ENCODE data around the gene SOCS7.
"Not testable (repeated sequence)": the region's sequence is repeated elsewhere in the genome, so short reads cannot be mapped to it uniquely, and the experiment has no call there.

Gene SOCS7

DNA sequence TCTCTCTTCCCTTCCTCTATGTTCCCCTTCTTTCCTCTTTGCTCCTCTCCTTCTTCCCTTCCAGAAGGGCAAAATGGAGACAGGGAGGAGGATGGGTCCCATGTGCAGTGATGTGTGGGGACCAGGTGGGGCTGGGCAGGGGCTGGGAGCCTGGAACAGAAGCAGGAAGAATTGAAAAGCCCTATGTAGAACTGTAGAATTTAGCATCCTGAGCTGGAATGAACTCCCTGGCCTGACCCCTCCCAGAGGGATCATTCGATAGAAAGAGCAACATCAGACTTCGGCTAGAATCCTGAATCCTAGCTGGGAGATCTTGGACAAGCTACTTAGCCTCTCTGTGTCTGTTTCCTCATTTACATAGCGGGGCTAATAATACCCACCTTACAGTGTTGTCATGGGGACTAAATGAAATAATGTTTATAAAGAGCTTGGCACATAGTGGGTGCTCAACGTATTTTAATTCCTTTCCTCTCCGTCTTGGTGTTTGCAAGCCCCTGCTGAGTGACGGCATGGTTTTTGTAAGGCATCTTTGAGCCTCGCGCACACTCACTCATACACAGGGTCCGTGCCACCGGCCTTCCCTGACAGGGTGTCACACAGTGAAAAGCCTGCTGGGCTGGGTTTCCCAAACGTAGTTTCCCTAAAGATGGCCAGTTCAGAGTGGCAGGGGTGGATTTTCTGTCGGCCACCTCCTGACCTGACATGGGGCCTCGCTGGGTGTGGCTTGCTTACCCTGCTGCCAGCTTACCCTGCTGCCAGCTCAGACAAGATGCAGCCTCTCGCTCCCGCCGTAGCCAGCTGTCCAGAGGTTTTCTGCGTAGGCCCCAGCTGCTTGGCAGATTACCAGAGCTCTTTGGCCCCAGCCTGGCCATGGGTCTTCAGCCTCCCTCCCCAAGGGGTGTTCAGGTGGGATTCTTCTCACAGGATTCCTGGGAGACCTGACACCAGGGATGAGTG lies 70.5 kb downstream of the SOCS7 start:
- no peak for DNase-seq

DNA sequence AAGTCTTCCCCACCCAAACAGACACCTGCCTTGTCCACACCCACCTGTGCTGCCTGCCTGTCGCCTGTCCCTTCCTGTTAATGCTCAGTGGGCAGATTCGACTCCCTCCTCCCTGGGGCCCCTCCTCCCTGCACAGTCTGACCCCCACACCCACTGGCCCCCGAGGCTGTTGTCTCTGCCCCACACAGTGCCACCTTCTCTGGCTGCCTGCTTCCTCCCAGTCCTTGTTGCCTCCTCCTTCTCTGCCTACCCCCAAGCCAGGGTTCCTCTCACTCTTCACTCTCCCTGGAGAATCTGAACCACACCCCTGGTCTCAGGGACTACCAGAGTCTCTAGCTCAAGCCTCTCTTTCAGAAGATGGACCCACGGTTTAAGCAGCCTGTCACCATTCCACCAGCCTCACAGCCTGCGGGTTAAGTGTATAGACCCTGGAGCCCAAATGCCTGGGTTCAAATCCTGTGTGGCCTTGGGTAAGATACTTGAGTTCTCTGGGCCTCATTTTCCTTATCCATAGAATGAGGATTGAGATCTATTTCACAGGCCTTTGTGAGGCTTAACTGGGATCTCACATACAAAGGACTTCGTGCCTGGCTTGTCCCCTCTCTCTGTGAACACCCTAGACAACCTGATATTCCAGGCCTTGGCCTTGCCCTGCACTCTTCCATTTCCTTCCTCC lies 72.8 kb downstream of the SOCS7 start:
- DNase-seq: no peak

DNA sequence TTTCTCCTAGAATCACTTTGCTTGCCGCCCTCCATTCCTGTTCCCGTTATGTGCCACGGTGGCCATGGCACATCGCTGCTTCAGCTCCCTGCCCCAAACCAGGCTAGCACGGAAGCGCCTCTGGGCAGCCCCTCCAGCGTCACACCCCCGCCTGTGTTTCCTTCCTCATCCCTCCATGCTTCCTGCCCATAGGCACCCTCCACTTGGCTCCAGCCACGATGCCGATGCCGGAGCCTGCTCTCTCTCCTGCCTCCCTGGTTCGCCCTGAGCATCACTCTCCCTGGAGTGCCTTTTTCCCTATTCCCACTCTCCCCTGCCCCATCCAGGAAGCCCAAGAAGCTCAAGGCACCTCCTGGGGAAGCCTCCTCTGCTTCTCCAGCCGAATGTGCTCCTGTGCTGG lies 73.4 kb downstream of the SOCS7 start:
- DNase-seq: no peak

DNA sequence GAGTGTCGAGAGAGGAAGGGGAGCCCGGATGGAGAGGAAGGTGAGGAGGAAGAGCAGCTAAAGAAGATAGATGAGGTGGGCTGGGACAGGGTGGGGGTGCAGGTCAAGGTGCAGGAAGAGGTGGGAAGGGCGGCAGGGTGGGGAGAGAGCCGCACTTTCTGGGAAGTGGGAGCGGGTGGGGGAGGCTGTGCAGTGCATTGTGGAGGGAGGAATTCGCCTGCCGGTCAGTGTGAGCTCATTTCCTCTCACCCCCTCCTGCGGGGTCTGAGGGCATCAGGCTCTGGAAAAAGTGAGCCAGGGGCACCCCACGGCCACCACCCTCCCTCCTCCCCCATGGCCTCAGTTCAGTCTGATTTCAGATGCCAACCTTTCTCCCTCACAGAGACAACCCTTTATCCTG lies 74.1 kb downstream of the SOCS7 start:
- no peak for DNase-seq

DNA sequence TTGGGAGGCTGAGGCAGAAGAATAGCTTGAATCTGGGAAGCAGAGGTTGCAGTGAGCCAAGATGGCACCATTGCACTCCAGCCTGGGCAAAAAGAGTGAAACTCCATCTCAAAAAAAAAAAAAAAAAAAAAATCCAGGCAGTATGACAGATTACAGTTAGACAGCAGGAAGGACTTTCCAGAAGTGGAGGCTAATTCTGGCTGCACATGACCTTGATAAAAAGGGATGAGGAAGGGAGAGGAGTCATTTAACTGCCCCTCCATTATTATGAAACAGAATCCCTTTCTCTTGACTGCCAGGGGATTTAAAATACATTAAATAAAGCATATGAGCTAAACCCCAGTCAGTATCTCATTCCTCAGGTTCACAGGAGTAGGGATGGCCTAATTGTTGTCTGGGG lies 74.8 kb downstream of the SOCS7 start:
- DNase-seq: no peak

DNA sequence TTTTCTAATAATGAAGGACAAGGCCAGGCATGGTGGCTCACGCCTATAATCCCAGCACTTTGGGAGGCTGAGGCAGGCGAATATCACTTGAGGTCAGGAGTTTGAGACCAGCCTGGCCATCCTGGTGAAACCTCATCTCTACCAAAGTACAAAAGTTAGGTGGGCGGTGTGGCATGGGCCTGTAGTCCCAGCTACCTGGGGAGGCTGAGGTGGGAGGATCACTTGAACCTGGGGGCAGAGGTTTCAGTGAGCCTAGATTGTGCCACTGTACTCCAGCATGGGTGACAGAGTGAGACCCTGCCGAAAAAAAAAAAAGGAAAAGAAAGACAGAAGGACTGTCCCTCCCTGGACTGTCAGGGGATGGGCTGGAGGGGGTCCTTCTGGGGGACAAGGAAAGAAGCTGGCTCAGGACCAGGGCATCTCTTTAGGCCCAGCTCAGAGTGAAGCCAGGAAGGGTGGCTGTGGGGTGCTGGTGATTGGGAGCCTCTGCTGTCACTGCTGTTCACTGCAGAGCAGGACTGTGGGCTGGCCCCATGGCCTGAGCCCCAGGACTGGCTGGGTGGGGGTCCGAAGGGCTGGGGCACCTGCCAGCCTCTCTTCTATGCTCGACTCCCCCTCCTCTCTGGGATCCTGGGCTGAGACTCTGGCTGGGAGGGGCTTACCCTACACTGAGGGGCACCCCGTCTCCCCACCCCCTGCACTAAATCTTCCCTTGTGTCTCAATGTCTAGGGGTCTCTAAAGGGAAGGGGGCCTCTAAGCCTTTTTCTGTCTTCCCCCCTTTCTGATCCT lies 75.7 kb downstream of the SOCS7 start:
- no peak for DNase-seq

DNA sequence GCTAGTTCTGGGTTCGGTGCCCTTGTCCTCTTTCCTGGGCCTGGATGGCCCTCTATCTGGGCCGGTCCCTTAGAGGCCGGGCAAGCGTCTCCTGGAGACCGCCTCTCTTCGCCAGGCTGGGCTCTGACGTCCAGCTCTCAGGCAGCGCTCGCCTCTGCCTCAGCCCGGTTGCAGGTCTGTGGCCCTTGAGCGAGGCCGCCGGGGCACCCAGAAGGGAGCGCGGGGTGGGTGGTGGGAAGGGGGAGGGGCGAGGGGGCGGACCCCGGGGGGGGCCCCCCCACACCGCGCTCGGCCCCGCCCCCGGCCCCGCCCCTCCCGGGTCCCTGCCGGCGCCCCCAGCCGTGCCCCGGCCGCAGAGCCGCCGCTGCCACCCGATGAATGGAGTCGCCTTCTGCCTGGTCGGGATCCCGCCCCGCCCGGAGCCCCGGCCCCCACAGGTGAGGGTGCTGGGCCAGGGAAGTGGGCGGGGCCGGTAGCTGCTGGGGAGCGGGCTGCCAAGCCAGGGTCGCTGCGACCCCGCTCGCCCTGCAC lies 76.5 kb downstream of the SOCS7 start, which contains the start of gene ARHGAP23:
Gene ARHGAP23 (plus strand): TSS at position 353 of the 531 bp plus-strand sequence. CDS start 22 bp downstream, at position 375.
- no peak for DNase-seq

DNA sequence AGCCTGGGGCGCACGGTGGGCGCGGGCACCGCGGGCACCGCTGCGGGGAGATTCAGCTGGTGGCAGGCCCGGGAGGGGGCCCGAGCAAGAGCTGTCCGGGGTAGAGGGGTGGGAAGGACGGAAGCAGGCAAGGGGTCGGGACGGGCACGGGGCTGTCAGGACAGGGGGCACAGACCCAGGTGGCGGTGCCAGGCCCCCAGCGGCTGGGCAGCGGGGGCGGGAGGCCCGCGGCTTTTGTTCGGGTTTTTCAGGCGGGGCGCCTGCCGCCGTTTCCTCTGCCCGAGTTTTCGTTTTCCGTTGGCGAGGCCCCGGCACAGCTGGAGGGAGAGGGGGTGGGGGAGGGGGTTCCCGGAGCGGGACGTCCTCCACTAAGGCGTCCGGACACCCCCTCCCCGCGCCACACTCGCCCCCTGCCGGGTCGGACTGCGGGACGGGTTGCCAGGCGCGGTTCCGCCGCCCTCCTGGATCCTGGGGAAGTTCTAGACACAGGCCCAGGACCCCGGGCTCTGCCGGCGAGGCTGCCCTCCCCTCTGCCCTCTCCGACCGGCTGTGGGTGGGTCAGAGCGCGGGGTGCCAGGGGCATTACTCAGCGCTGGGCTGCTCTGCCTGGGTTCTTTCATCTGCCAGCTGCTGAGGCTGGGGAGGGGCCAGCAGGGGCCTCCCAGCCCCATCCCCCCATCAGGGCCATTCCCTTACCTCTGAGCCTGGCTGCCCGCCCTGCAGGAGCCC lies 77.2 kb downstream of the SOCS7 start:
- no peak for DNase-seq

DNA sequence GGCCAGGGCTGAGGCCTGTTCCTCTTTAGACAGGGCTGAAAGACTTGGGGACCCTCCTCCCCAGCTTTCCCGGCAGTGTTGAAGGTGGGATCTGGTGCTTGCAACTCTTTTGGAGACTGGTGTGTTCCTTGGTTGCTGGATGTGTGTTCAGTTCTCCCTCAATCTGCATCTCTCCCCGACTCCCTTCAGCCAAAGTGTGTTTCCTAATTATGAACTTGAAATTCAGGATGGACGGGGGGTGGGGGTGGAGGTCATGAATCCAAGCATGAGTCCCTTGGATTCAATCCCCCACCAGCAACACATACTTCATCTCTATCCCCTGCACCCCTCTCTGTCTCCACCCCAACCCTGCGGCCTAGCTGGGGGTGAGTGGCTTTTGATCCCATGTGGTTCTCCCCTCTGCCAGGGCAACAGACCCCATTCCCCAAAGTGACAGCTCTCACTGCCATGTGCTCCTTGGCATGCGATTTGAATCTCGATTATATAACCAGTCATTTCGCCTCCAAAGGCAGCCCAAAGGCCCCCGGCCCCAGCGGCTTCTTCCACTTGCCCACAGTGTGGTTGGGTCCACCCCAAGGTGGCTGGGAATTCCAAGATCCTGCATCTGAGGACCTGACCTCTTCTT lies 77.9 kb downstream of the SOCS7 start:
- no peak for DNase-seq

DNA sequence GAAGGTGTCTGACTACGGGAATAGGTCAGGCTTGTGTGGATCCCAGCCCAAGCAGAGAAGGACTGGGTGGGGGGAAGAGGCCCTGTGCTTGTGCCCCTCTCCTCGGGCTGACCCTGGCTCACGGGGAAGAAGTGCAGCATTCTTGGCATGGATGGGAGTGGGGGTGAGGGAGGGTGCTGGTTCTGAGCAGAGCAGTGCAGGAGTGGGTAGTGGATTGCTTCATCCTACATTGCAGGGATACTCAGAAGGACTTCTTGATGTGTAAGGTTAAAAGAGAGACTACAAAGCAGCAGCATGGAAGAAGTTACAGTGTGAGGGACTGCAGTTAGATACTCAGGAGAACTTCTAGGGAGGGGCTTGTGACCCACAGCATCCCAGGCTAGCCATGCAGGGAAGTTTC lies 78.7 kb downstream of the SOCS7 start:
- DNase-seq: no peak

DNA sequence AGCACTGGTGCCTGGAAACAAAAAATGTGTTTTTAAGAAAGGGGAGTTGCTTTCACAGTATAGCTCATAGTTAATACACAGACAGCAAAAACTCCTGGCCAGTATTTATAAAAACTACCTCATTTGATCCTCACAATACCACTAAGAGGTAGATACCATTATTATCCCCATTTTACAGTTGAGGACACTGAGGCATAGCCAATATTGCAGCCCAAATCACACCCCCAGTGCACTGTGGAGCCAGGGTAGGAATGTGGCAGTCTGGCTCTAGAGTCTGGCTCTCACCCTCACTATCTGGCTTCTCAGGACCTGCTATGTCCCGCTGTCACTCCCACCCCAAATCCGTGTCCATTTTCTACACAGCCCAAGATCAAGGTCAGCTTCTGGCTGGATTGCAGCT lies 79.2 kb downstream of the SOCS7 start:
- no peak for DNase-seq

DNA sequence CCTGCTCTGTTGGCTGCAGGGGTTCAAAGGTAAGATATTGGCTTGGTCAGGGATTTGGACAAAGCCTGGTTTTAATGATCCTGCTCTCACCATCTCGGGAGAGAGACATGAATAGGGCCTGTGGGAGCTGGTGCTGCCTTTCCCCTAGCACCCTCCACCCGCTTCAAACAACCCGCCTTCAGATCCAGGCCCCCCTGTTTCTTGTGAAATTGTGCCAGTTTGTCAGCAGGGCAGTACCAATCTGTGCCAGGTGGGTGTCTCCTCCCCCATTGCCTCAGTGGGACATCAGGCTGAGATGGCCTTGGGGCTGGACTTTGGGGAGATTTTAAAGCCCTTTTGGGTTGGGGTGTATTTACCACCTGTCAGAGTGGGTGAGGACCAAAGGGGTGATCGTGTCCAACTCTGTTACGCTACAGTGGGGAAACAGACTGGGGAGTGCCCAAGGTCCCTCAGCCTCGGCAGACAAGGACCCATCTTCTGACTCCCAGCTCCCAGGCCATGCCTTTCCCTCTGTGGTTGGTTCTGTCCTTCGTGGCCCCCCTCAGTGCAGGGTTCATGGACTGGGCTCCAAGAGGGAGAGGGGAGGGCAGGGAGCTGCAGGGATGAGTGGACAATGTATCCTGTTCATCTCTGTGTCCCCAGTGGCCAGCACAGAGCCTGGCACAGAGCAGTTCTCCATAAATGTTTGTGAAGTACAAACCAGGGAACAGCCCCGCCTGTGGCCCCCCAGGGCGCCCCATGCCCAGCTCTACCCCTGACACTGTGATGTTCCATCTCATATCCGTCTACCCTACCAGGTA lies 79.9 kb downstream of the SOCS7 start:
- no peak for DNase-seq

DNA sequence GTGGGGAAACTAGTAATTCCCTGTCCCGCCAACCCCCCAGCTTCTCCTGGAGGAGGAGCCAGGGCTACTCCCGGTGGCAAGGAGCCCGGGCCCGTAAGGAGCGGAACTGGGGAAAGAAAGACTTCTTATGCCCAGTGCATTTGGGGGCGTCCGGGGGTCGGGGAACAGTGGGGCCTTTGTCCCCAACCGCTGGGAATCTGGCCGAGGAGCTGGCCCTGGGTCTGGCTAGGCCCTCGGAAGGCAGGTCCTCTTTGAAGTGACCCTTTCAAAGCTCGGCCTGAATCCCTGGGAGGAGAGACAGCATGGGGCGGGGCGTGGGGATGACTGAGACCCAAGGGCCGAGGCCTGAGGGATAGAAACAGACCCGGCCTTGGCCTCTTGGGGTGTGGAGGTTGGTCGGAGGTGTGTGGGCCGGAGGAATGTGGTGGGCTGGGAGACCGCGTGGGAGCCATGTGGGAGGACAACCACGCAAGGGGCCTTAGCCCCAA lies 82.6 kb downstream of the SOCS7 start:
- DNase-seq: no peak

DNA sequence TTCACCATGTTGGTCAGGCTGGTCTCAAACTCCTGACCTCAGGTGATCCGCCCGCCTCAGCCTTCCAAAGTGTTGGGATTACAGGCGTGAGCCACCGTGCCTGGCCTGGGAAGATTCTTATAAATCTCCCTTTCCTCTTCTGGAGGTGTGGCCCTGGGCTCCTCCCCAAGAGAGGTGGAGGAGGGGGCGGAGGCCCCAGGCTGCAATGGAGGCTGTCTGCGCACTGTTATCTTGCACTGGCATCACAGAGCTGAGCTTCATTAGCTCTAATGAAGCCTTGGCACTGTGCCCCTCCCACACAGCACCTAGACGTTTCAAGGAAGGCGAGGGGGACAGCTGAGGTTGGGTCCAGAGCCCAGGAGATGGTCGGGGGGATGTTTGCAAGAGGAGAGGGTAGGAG lies 84.2 kb downstream of the SOCS7 start:
- no peak for DNase-seq

DNA sequence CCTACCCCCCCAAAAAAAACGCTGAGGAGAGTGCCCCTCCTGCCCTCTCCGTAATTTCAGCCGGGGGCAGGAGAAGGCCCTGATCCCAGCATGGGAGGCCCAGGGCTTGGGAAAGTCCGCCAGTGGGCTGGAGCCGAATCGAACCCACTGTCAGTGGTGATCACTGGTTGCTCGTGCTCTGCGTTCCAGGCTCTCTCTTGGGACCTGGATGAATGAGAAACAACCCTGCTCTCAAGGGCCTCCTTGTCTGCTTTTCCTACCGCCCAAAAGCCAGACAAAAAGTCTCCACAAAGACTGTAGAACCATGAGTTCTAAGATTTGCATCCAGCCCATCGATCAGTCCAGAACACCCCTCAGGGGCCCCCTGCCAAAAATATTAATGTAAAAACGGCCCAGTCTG lies 84.7 kb downstream of the SOCS7 start:
- DNase-seq: no peak

DNA sequence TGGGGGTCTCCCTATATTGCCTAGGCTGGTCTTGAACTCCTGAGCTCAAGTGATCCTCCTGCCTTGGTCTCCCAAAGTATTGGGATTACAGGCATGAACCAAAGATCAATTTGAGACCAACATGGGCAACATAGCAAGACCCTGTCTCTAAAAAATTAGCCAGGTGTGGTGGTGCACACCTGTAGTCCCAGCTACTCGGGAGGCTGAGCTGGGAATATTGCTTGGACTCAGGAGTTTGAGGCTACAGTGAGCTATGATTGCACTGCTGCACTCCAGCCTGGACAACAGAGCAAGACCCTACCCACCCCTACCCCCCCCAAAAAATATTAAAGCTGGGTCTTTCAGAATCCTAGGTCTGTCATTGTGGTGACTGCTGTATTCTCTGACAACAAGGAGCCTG lies 85.7 kb downstream of the SOCS7 start:
- not testable (repeated sequence) for DNase-seq

DNA sequence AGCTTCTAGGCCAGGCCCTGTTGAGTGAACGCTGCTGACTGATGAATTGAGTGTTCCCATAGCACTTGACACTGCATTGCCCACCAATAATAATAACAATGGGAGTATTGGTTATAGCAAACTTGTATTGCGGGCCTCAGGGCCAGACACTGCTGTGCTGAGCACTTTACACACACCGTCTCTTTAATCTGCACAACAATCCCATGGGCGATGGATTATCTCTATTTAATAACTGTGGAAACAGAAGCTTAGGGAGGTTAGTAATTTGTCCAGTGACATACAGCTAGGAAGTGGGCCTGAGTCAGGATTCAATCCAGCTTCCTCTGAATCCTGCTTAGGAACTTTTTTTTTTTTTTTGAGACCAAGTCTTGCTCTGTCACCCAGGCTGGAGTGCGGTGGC lies 87.8 kb downstream of the SOCS7 start:
- DNase-seq: no peak

DNA sequence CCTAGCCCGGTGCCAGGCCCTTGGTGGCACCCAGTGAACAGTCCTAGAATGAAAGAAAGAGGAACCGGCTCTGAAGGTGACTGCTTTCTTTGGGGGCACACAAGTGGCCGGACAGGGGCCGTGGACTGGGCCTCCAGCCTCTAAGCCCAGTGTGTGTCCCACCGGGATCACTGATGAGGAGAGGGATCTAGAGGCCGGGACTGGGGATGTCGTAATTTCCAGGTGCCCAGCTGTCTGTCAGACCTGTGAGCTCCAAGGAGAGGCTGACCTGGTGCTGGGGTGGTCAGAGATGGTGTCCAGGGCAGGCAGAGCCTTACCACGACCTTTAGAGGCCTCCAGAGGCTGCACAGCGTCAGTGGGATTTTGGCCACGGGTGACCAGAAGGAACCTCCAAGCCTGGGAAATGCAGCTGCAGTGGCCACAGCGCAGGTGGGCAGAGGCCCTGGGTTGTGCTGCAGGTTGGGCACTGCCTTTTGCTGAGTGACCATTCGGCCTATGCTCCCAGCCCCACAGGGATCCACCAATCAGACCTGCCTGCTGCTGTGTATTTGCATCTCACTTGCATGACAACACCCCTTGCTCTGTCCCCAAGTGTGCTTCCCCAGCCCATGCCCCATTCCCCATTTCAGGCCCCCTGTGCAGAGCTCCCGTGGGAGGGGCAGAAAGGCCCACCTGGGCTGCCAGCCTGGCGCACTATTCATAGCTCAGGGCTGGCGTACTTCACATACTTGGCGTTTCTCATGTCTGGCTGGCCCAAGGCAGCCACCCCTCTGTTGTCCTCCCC lies 89.2 kb downstream of the SOCS7 start:
- no peak for DNase-seq

DNA sequence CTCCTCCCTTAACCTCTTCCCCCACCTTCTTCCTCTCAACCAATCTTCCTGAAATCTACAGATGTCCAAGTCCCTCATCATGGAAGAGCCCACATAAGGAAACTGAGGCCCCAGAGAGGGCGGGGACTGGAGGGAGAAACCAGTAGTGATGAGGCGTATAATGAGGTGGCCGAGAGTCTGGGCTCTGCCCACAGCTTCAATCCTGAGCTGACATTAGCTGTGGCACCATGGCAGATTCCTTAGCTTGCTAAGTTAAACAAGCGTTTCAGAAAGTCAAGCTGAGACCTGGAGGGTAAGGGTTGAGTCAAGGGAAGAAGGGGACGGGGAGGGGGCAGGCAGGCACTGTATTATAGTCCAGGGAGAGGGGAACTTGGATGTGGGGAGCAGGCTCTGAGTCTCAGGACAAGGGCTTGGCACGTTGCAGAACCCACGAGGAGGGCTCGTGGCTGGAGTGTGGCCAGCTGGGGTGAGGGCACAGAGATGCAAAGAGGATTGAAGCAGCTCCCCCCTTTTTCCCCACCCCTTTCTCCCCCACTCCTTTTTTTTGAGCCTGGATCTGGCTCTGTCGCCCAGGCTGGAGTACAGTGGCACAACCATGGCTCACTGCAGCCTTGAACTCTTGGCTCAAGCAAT lies 89.9 kb downstream of the SOCS7 start:
- no peak for DNase-seq

DNA sequence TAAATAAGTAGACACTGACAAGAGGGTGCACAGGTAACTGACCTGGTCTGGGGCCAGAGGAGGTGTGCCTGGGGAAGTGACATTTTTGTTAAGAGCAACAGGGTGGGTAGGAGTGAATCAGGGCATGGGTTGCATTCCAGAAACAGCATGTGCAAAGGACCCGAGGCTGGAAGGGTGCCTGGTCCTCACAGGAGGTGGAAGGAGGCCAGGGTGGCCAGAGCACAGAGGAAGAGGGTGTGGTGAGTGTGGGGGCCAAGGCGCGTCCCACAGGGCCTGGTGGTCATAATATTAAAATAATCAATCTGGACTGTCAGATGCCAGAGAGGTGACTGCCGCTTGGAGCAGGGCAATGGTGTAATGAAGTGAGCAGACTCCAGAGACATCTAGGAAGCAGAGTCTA lies 90.9 kb downstream of the SOCS7 start:
- DNase-seq: no peak

All from NCI-H1048 (cell line).